AG04450 (cell line): ENCODE results near the gene PHF5A. TPM values are rescaled to one million over a fixed set of nuclear protein-coding genes. Genes with fewer than 3 reads are reported as not detected.

Experiments
- CTCF ChIA-PET: fragments of 300-600, 350-600 bp; formaldehyde crosslinking; extraction: SDS; loops from one replicate; lab custom pipeline; 2022; ENCODE audit warnings: antibody characterized with exemption, inconsistent platforms; lab: Charles Lee
- POLR2A ChIA-PET: fragments of 350-600 bp; formaldehyde crosslinking; extraction: SDS; loops from one replicate; lab custom pipeline; 2021; ENCODE audit warnings: antibody characterized with exemption, inconsistent platforms; lab: Yijun Ruan, JAX
- DNase-seq: peaks from one replicate; pipeline ENCODE4 v3.0.0-alpha.2; 2011; ENCODE audit warnings: low read depth, low spot score
- H3K27ac ChIP-seq: one replicate; pipeline ENCODE4 v1.5.1; 2012; ENCODE audit warnings: low read depth, low read length, control low read depth
- H3K27me3 ChIP-seq: one replicate; pipeline ENCODE4 v1.6.0; 2012; ENCODE audit warnings: low read length; ENCODE audit not compliant: control insufficient read depth, insufficient read depth
- H3K4me3 ChIP-seq: 2 replicates; pipeline ENCODE4 v1.5.1; 2011; ENCODE audit warnings: mild to moderate bottlenecking, low read depth, low read length, control low read depth
- H3K9me3 ChIP-seq: 2 replicates; pipeline ENCODE4 v1.5.1; 2012; ENCODE audit warnings: low read length; ENCODE audit not compliant: control insufficient read depth, insufficient read depth
- polyA plus RNA-seq: library from polyadenylated mRNA; depleted of rRNA; stranded (reverse); fragments of >200 nt; gene quantifications from 2 replicates; pipeline ENCODE4 v1.2.3, GENCODE V29; 2011
- TF ChIP-seq, protein P1 (sequence below): IDR thresholded peaks from 2 replicates; pipeline ENCODE4 v1.5.1; 2011; ENCODE audit warnings: low read depth, low read length, control low read depth, inconsistent platforms

PHF5A gene
- polyA plus RNA-seq, 1 experiment: 53.8 TPM

DNA sequence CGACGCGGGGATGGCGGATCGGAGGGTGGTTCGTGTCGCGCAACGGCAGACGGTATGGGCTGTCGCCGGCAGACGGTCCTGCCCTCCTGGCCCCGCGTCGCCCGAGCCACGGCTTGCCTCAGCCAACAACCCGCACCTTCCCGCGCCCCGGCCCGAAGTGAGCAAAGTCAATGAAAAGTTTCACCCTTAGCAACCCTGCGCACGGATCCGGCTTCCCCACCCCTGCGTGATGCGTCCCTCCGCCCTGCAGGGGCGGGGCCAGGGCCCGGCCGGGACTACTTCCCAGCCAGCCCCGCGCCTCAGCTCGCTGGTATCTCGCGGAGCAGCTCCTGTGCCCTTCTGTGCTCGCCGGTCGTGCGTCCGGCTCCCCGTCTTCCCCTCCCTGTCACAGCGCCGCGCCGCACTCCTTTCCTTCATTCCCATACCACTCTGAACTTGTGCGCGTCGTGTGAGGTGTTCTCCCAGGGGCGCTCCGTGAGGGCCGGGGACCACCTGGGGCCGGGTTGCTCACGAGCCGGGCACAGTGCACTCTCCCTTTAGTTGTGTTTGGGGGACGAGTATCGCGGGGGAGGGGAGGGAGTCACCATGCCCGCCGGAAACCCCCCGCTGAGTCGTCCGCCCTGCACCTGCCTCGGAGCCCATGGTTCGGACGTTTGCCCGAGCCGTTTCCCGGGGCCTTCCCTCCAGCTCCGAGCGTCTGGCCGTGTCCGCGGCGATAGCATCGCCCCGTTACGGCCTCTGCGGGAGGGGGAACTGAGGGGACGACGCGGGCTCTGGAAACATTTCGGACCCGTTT lies 21.7 kb downstream of the PHF5A start, which contains the start of gene TOB2:
Gene TOB2 (minus strand): TSS at position 163 of the 796 bp plus-strand sequence. CDS start 9,456 bp downstream, outside the sequence.
- no peaks in the 10 kb centered on the region; the same call in 1 of the 2 replicates for H3K9me3 ChIP-seq
- H3K27me3 ChIP-seq: no peaks in the 10 kb centered on the region
- ChIA-PET CTCF (interaction anchor here (1.0 to 2.3 kb wide), 4 partner anchors 42 to 79 kb away, joined by 3 to 9 read pairs (median 4); no protein-coding TSS in a partner anchor), POLR2A (interaction anchor here (0.6 to 2.6 kb wide), 19 partner anchors 12 to 540 kb away, joined by 3 to 24 read pairs (median 4); partner anchors contain the start of genes ACO2, PHF5A and TEF)
- TF ChIP-seq, protein P1, sequence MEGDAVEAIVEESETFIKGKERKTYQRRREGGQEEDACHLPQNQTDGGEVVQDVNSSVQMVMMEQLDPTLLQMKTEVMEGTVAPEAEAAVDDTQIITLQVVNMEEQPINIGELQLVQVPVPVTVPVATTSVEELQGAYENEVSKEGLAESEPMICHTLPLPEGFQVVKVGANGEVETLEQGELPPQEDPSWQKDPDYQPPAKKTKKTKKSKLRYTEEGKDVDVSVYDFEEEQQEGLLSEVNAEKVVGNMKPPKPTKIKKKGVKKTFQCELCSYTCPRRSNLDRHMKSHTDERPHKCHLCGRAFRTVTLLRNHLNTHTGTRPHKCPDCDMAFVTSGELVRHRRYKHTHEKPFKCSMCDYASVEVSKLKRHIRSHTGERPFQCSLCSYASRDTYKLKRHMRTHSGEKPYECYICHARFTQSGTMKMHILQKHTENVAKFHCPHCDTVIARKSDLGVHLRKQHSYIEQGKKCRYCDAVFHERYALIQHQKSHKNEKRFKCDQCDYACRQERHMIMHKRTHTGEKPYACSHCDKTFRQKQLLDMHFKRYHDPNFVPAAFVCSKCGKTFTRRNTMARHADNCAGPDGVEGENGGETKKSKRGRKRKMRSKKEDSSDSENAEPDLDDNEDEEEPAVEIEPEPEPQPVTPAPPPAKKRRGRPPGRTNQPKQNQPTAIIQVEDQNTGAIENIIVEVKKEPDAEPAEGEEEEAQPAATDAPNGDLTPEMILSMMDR: no peak
- peak within 1 kb of the TSS; percentile 98 for H3K4me3 ChIP-seq
- peak within 1 kb of the TSS; percentile 96 for H3K27ac ChIP-seq
- peak; percentile 91 for DNase-seq

DNA sequence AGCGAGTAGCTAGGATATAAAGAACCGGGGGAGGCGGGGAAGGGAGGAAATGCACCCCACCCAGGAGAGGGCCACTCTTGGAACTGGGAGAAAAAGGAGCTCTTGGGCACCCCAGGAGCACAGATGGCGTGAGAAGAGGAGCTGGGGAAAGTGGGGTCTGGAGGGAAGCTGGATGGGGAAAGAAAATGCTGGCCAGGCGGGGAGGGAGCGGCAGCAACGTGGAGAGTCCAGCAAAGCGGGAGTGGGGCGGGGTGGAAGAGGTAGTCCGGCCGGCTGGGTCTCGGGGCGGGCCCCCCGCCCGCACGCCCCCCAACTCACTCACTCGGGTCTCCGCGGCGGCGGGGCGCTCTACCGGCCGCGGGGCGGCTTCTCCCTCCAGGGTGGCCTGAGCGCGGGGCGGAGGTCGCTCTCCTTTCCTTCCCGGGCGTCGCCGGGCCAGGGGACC lies 22.4 kb downstream of the PHF5A start:
- Histone ChIP-seq H3K9me3 (no peaks in the 10 kb centered on the region; the same call in 1 of the 2 replicates), H3K27me3 (no peaks in the 10 kb centered on the region), H3K4me3 (peak overlapping the region; percentile 98), H3K27ac (peak overlapping the region; percentile 47)
- no peak for DNase-seq
- TF ChIP-seq, protein P1: no peak
- CTCF ChIA-PET: interaction anchor here (1.0 to 2.3 kb wide), 4 partner anchors 42 to 80 kb away, joined by 3 to 9 read pairs (median 4); no protein-coding TSS in a partner anchor
- POLR2A ChIA-PET: interaction anchor here (0.6 to 2.6 kb wide), 17 partner anchors 11 to 539 kb away, joined by 3 to 24 read pairs (median 5); partner anchors contain the start of genes ACO2, PHF5A, RANGAP1 and TEF

DNA sequence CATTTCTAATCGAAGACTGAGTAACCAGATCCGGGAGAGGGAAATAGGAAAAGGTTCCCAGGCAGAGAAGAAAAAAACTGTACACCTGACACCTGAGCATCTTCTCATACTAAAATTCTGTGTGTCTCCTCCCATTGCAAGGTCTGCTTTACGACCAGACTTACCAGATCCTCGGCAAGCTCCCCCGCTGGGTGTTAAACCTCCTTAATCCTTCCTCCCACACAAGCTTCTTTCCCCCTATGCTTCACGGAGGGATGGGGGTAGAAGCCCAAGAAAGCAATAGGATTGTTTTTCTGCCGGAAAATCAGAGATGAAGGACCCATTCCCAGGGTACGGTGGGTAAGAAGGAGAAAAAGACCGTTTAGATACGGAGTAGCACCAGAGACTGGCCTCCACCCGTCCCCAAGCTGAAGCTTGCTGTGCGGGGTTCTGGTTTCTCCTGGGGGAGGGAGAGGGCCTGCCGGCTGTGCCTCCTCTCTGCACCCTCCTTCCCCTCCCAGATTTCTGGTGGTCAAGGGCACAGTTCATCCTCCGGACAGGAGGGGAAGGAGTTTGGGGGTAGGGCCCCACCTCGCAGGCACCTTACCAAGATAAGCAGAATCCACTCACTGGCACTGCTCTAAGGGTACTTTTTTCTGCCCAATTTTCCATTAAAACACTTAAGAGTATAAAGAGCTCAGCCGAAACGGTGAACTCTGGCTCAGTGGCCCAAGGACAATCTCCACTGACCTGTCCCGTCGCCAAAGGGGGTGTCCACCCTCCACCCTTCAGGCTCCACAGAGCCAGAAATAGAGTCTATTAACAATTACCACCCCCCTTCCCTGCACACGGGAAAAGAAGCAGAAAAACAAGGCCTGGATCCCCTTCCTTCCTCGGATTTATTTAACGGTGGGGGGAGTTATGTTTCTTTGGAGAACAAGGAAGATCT lies 23.1 kb downstream of the PHF5A start:
- Histone ChIP-seq H3K9me3 (no peaks in the 10 kb centered on the region; the same call in 1 of the 2 replicates), H3K27ac (peak overlapping the region; percentile 47), H3K4me3 (peak overlapping the region; percentile 98), H3K27me3 (no peaks in the 10 kb centered on the region)
- no peak for DNase-seq
- TF ChIP-seq, protein P1: no peak
- POLR2A ChIA-PET: interaction anchor here (0.6 to 2.6 kb wide), 10 partner anchors 17 to 159 kb away, joined by 3 to 24 read pairs (median 10); partner anchors contain the start of genes ACO2, PHF5A, RANGAP1 and TEF
- CTCF ChIA-PET: interaction anchor here (0.5 to 2.3 kb wide), 5 partner anchors 41 to 159 kb away, joined by 3 to 9 read pairs (median 4); no protein-coding TSS in a partner anchor

DNA sequence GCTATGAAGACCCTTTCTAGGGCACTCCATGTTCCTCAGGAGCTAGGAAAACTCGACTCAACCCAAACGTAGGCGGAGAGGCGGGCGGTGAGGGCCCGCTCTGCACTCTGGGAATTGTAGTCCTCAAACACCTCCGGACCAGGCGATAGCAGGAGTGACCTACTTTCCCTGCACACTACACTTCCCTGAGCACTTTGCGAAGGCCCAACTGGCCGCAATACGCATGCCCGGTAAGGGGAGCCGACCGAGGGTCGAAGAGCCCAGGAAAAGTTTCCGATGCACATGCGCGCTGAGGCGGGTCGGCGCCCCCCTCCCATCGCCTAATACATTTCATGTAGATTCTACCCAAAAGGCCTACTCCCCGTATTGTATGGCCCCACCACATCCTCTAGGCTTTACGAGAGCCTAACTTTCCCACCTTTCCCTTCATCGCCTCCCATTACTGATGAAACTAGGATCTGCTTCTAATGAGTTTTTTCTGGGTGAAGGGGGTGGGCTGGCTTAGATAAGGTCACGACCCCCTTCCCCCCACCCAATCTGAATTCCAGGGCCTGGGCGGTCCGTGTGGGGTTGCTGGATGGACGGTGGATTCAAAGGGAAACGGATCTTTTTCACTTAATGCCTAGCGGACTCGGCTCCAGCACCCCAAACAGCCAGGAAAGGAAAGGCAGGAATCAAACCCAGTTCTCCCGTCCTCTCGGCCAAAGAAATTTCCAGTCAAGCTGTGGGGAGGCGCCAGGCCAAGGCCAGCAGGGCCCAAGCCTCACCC lies 23.9 kb downstream of the PHF5A start:
- POLR2A ChIA-PET: interaction anchor here (0.6 to 2.6 kb wide), 6 partner anchors 41 to 158 kb away, joined by 3 to 24 read pairs (median 10); partner anchors contain the start of genes RANGAP1 and TEF
- Histone ChIP-seq H3K27me3 (no peaks in the 10 kb centered on the region), H3K27ac (peak overlapping the region; percentile 75)

More for the DNA sequence above, 23.9 kb downstream of the PHF5A start:
- no peaks in the 10 kb centered on the region; the same call in 1 of the 2 replicates for H3K9me3 ChIP-seq
- H3K4me3 ChIP-seq: peak overlapping the region; percentile 98
- DNase-seq: peak; percentile 94
- CTCF ChIA-PET: interaction anchor here (0.8 to 2.3 kb wide), 2 partner anchors 73 to 82 kb away, joined by 3 to 9 read pairs; no protein-coding TSS in a partner anchor
- TF ChIP-seq, protein P1: no peak
